HG03342 (cell line): ENCODE data around the gene RGS7.
"Not testable (repeated sequence)": the region's sequence is repeated elsewhere in the genome, so short reads cannot be mapped to it uniquely, and the experiment has no call there.

Source experiments
- ATAC-seq: cut with Tn5 transposase; IDR thresholded peaks from one replicate; pipeline ENCODE4 v1.9.1; 2021; ENCODE audit warnings: mild to moderate bottlenecking, moderate library complexity; ENCODE audit not compliant: unreplicated experiment

Gene RGS7

DNA sequence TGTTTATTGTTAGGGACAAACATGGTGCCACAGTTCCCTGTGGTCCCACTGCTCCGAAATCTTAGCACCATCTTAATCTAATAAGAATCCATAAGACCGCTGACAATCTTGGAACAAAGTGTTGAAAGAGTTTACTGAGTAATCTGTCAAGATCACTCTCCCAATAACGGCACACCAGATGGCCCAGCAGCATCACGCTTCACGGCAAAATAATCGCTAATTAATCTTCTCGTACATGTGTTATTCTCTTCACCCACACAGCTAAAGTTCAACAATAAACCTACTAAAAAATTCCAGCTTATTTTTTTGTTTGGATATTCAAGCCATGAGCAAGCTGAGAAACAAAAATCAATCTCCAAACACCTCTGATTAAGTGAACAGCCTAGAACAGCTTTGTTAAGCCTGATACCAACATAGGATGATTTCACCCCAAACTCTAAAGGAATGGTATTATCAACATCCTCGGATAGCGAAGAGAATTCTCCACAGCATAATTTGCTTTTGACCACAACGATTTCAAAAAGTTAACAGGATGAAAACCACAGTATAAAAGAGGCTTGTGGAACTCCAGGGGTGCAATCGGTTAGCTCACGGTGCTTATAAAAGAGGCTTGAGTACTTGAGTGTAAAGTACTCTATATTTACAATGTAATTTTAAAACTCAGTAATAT lies 415.2 kb downstream of the RGS7 start:
- no peak for ATAC-seq

DNA sequence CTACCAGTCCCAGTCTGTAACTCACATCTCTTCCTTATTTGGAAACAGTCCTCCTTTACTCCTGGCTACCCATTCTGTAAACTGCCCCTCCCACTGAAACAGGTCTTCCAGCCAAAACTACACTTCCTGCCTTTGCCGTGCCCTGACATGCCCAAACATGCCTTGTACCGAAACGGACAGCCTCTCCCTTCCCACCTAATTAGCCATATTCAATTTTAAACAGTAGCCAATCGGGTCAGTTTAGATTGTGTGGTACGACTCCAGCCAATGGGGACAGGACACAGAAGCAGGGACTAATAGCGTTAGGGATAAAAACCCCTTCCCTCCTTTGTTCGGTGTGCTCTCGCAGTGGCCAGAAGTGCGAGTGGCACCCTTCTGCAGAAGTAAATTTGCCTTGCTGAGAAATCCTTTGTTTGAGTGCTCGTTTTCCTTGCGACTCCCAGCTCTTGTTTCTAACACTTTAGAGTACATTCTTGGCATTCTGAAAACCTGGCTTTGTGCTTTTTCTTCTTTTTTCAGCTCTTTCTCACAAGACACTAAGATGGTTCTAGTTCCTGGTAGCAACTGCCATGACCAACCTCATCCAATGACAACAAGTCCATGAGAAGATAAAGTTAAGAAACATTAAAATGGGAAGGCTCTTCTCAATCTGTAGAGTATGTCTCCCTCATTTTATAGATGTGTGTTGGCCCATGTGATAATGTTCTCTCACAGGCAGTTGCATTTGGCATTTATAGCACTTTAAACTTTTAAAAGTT lies 419.9 kb downstream of the RGS7 start:
- ATAC-seq: no peak

DNA sequence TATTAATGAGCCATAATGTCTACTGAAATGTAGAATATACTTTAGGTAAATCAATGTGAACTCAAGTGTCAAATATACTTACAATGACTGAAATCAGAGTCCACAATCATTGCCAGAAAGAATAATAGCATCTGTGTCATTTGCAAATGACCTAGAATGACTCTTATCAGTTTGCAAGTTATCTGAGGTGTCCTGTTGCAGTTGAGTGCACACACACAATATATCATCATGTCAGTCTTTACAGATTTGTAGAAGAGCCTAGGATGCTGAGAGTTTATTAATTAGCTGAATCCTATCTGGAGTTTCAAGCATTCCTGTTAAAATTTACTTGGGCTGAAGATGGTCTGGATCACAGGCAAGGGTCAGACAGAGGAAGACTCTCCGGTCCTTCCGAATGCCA lies 421.1 kb downstream of the RGS7 start:
- ATAC-seq: no peak

DNA sequence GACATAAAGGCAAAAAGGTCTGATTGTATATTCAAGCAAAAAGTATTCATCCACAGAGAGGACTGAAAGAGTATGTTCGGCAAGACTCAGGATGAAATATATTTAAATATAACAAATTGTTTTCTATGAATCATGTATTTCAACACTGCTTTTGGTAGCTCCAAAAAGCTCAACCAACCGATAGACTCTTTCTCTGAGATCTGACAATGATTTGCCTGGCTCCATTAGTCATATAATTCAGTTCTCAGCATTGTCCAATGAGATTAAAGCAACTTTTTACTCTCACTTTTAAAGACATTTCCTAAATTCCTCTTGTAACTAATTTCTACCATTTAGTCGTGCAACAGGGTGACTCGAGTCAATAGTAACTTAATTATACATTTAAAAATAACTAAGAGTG lies 426.0 kb downstream of the RGS7 start:
- no peak for ATAC-seq

DNA sequence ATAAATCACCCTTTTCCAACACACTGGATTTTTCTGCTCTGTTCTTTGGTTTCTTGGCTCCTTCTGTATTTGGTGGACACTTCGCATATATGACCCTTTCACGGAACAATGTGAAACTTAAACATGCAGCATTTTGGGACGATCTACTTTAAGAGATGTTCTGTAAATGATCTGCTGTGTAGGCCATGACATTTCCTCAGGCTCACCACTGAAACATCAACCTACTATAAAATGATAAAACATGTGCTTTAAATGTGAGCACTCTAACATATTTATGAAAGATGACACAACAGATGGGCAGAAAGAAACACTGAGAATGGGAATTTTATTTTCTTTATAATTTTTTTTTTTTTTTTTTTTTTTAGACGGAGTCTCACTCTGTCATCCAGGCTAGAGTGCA lies 428.7 kb downstream of the RGS7 start:
- no peak for ATAC-seq

DNA sequence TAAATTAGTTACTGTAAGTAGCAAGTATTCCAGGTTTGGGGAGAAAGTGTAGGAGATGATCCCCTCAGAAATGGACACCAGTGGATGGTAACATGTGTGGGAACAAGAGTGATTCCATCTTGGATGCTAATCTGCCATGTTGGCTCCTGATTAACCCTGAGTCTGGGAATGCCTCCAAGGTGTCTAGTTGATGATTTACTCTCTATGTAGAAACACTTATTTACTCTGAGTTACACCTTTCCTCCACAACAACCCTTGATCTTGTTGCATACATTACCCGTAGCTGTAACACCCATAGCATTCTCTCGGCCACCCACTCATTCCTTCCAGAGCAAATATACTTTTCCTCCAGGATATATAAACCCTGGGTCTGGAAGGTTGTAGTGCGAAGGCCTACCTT lies 429.2 kb downstream of the RGS7 start:
- ATAC-seq: no peak

DNA sequence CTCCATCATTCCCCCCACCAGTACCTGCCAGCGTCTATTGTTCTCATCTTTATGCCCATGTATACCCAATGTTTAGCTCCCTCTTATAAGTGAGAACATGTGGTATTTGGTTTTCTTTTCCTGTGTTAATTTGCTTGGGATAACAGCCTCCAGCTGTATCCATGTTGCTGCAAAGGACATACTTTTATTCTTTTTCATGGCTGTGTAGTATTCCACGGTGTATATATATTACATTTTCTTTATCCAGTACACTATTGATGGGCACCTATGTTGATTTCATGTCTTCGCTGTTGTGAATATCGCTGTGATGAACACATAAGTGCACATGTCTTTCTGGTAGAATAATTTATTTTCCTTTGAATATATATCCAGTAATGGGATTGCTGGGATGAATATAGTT lies 431.7 kb downstream of the RGS7 start:
- no peak for ATAC-seq

DNA sequence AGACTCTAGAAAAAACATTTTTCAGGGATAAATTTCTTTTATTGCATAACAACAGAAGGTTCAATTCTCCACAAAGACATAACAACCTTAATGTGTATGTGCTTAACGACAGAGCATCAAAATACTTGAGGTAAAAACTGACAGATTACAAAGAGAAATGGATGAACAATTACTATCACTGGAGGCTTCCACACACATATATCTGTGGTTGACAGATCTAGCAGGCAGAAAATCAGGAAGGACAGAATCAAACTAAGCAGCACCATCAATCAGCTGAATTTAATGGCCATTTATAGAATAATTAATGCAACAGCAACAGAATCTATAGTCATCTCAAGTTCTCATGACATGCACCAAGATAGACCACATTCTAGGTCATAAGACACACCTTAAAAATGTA lies 439.0 kb downstream of the RGS7 start:
- ATAC-seq: no peak

DNA sequence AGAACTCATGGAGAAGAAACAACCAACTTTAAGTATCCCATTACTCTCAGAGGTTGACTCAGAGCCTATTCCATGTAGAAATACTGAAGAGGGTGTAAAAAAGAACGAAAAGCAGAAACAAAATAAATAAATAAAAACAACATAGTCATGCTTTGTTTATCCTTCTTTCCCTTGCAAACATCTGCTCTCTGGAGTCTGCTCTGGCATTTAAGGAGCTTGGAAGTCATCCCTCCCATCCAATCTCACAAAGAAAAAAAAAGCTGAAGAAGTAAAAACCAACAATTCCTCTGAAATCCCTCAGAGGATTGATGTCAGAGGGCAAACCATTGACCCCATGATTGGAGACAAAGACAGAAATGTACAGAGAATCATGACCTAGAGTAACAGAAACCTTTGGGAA lies 442.5 kb downstream of the RGS7 start:
- no peak for ATAC-seq

DNA sequence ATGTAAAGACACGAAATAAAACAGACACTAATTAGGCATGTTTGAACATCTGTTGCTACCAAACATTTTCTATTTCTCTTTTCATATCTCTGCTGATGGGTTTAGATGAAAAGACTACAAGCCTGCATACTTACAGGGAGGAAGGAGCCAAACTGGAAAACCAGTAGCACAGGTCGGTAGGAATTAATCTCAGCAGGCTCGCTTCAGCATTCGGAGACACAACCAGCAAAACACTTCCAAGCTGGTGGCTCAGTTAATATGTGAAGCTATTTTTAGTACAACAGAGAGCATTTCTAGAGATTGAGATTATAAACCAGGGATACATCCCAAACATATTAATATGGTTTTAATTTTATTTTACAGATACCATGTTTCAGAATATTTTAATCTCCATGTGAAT lies 444.2 kb downstream of the RGS7 start:
- no peak for ATAC-seq

DNA sequence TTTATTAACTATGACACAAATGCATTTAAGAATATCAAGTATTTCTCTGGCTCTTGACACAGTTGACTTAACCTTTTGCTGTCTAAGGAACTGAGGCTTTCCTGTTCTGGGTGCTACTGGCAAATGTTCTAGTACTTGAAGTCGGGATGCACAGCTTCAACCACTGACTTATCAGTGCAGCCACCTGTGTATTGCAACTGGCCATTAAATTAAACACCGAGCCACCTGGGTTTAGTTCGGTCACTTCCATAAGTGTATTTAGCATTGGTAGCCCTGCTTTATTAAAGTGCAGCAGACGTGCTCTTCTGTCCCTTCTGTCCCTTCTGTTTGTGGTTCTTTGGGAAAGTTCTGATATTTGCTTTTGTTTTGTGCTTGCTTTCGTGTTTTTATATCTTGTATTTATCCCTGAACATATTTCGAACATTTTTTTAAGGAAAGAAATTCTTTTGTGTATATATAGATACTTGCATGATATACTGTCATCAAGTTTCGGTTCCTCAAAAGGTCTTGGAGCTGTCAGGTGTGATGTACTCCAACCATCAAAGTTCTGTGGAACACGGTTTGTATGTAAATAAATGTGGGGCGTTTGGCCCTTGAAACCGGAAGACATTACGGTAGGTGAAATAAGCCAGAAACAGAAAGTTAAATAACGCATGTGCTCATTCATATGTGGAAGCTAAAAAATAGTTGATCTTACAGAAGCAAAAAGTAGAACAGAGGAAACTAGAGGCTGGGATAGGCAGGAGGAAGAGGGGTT lies 447.1 kb downstream of the RGS7 start:
- ATAC-seq: peak; percentile 90

DNA sequence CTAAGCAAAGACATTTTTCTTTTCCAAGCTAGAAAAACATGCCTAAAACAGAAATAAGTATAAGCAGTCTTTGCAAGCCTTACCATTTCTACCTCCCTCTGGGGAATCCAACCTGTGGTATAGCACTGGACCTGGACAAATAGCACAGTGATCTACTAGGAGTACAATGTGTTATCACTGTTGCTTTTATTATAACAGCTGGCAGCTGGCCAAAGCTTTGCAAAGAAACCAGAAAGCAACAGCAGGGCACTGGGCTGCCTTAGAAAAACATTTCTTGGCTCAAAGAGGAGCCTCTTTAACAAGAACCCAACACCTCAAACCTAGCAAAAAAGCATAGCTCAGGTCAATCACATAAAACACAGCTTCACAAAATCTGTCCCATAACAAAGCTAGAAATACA lies 450.5 kb downstream of the RGS7 start:
- no peak for ATAC-seq

DNA sequence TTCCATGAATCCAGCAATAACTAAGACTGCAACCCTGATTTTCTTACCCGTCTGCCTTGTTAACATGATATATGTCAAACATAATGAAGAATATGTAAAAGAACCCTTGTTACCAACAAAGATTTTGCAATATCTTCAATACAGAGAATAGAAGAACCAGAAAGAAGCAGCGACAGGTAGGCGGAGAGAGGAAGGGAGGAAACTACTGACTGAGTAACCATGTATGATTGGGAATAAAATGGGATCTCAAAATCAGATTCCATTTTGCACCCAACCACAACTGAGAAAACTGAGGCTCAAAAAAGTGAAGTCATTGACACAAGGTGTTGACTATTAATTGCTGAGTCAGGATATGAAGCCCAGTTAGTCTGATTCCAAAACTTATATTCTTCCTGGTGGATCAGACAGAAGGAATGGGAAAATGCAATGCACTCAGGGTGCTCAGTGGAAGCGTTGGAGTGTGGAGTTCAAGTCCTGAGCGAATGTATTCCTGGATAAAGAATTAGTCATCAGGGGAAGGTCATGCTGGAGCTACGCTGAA lies 451.7 kb downstream of the RGS7 start:
- no peak for ATAC-seq

DNA sequence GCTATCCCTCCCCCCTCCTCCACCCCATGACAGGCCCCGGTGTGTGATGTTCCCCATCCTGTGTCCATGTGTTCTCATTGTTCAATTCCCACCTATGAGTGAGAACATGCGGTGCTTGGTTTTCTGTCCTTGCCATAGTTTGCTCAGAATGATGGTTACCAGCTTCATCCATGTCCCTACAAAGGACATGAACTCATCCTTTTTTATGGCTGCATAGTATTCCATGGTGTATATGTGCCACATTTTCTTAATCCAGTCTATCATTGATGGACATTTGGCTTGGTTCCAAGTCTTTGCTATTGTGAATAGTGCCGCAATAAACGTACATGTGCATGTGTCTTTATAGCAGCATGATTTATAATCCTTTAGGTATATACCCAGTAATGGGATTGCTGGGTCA lies 461.6 kb downstream of the RGS7 start:
- not testable (repeated sequence) for ATAC-seq

DNA sequence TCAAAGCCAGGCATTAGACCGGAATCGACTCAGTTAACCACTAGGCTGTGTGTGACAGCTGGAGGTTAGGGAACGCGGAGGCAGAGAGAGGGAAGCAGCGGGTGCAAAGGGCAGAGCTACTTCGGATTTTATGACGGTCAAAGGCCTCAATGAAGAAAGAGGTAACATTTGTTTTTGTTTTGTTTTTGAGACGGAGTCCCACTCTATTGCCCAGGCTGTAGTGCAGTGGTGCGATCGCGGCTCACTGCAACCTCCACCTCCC lies 468.3 kb downstream of the RGS7 start:
- ATAC-seq: no peak

DNA sequence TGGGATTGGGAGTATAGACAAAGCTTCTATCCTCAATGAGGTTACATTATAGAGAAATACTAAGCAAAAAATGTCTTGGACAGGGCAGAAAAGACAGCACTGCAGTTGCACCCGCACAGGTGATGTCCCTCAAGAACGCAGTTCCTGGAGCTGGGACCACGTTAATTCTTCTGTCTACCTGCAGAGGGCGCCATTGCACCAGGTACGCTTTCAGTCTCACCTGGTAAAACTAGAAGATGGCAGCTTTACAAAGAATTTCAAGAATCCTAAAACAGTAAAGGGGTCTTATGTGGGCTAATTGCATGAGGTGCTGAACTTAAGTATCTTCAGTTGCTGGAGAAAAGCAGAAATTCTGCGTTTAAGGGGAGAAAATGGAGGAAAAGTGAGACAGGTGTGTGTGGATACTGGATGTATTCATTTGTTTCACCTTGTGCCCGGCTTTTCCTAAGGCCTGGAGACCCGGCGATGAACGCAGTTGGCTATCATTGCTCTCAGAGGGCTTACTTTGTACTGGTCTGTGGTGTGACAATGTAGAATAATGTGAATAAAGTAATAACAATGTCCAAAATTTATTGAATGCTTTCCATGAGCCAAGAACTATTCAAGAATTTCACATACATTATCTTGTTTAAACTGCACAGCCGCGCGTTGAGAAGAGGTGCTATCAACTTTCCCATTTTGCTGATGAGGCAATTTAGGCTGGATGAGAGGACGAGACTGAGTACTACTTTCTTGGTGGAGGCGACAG lies 468.8 kb downstream of the RGS7 start:
- peak; percentile 82 for ATAC-seq

DNA sequence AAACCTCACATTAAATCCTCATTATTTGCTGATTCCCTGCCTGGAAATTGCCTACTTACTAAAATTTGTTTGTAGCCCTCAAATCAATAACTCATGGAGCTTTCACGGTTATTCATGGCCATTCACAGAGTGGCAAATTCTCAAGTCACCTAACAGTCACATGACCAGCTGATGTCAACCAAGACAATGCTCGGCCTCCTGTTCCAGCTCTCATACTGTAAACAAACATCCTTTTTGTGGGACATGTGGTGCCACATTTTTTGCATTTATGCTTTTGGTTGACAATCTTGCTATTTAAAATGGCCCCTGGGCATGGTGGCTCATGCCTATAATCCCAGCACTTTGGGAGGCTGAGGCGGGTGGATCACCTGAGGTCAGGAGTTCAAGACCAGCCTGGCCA lies 473.5 kb downstream of the RGS7 start:
- ATAC-seq: no peak

DNA sequence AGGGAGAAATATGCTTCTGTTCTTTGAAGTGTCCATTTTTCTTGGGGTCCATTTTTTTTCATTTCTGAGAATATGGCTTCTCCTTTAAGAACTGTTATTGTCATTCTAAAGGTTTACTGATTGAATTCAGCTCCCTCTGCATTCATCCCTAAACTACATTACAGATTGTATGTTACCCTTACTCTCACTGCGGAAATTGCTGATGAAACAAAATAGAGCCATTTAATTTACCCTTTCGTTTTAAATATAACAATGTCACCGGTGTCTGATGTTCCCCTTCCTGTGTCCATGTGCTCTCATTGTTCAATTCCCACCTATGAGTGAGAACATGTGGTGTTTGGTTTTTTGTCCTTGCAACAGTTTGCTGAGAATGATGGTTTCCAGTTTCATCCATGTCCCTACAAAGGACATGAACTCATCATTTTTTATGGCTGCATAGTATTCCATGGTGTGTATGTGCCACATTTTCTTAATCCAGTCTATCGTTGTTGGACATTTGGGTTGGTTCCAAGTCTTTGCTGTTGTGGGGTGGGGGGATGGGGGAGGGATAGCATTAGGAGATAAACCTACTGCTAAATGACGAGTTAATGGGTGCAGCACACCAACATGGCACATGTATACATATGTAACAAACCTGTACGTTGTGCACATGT lies 474.2 kb downstream of the RGS7 start:
- not testable (repeated sequence) for ATAC-seq

DNA sequence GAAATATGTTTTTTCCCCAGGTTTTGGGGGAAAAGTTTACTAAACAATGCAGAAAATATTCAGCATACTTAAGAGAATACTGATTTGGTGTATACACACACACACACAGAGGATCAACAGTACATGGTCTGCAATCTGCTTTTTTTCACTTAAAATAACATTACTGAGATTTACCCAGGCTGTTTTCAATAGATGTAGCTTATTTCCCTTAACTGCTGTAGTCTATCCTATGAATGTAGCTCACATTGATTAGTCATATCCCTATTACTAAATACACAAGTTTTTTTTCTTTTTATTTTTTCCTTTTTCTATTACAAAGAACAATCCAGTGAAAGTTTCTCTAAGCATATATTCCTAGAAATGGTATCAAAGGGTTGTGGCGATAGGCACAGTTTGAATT lies 478.4 kb downstream of the RGS7 start:
- ATAC-seq: no peak

DNA sequence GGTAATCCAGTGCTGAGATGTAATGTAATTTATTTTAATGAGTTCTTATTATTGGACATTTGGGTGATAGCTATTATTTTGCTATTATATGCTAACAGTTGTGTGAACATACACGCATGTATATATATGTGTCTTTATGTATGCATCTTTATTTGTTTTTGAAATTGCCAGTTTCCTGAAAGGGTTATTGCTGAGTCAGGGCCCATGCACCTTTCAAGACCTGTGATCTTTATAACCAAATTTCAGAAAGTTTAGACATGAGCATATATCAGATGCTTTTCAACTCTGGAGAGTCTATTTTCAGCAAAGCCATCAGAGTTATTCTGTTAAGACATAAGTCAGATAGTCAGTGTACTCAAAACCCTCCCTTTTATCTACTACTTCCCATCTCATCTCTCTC lies 479.4 kb downstream of the RGS7 start:
- no peak for ATAC-seq

DNA sequence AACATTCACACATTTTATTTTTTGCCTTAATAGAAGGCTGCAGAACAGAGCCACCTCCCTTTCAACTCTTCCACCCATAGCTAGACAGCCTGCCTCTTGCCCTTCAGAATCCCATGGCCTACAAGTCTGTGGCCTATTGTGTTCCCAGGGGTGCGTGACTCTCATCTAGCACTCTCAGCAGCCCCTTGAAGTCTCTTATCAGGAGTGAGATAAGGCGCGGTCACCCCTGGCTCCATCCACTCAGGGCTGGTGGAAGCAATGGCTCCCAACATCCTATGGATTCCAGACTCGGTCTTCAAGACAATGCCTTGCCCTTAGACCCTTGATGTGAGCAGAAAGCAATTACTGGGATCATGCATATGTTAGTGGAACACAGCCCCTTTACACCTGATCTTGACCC lies 480.9 kb downstream of the RGS7 start:
- no peak for ATAC-seq
